Keratinocyte (primary cell): ENCODE results near the gene RNF44. TPM values are rescaled to one million over a fixed set of nuclear protein-coding genes. Genes with fewer than 3 reads are reported as not detected.

ENCODE experiments used
- DNase-seq: peaks from one replicate; pipeline ENCODE4 v3.0.0-alpha.2; 2011; ENCODE audit warnings: low read depth, missing footprints, low spot score
- FAIRE-seq: peaks from 2 replicates; lab custom pipeline; 2011; peaks lifted over from hg19 to GRCh38; lab: Jason Lieb, UNC
- H2AFZ ChIP-seq: 2 replicates; pipeline ENCODE4 v1.6.0; 2012; ENCODE audit warnings: low read length, control low read depth, inconsistent platforms; ENCODE audit not compliant: control insufficient read depth
- H3K27ac ChIP-seq: 2 replicates; pipeline ENCODE4 v1.5.1; 2011; ENCODE audit warnings: low read length; ENCODE audit not compliant: control insufficient read depth, insufficient read depth
- H3K27me3 ChIP-seq: 3 replicates; pipeline ENCODE4 v1.6.0; 2011; ENCODE audit warnings: low read length; ENCODE audit not compliant: control insufficient read depth, insufficient read depth; ENCODE audit errors: extremely low read depth
- H3K36me3 ChIP-seq, 2 experiments: 2 replicates in 1 of 2; 3 replicates in 1 of 2; pipeline ENCODE4 v1.5.1; 2011; ENCODE audit warnings: low read length in 2 of 2, mild to moderate bottlenecking in 1 of 2; ENCODE audit not compliant: control insufficient read depth in 2 of 2, insufficient read depth in 2 of 2; ENCODE audit errors: extremely low read depth in 1 of 2
- H3K4me1 ChIP-seq: 3 replicates; pipeline ENCODE4 v1.5.1; 2011; ENCODE audit warnings: low read length; ENCODE audit not compliant: control insufficient read depth, insufficient read depth; ENCODE audit errors: extremely low read depth
- H3K4me2 ChIP-seq: 3 replicates; pipeline ENCODE4 v1.6.0; 2011; ENCODE audit warnings: low read depth, low read length; ENCODE audit not compliant: control insufficient read depth, insufficient read depth; ENCODE audit errors: extremely low read depth
- H3K4me3 ChIP-seq, 3 experiments: fragments of 200-600 bp in 1 of 3; sonication (generic) in 1 of 3; 2 replicates in 2 of 3; 3 replicates in 1 of 3; pipeline ENCODE4 v1.5.1; 2011 to 2016; ENCODE audit warnings: low read length in 3 of 3, mild to moderate bottlenecking in 3 of 3, control low read depth in 2 of 3, inconsistent platforms in 1 of 3, low read depth in 1 of 3, mixed read lengths in 1 of 3, mixed run types in 1 of 3, moderate library complexity in 1 of 3; ENCODE audit not compliant: control insufficient read depth in 2 of 3, insufficient read depth in 2 of 3; ENCODE audit errors: extremely low read depth in 1 of 3
- H3K79me2 ChIP-seq: 2 replicates; pipeline ENCODE4 v1.6.0; 2012; ENCODE audit warnings: low read length; ENCODE audit not compliant: control insufficient read depth, insufficient read depth
- H3K9ac ChIP-seq: 3 replicates; pipeline ENCODE4 v1.6.0; 2011; ENCODE audit warnings: low read length; ENCODE audit not compliant: control insufficient read depth, insufficient read depth; ENCODE audit errors: extremely low read depth
- H3K9me1 ChIP-seq: 3 replicates; pipeline ENCODE4 v1.6.0; 2011; ENCODE audit warnings: low read length; ENCODE audit not compliant: control insufficient read depth, insufficient read depth; ENCODE audit errors: extremely low read depth
- H3K9me3 ChIP-seq: 2 replicates; pipeline ENCODE4 v1.5.1; 2012; ENCODE audit warnings: low read depth, low read length; ENCODE audit not compliant: control insufficient read depth
- H4K20me1 ChIP-seq: 3 replicates; pipeline ENCODE4 v1.6.0; 2011; ENCODE audit warnings: low read length; ENCODE audit not compliant: control insufficient read depth, insufficient read depth; ENCODE audit errors: extremely low read depth
- CTCF ChIP-seq, 3 experiments: IDR thresholded peaks in 1 of 3; conservative IDR thresholded peaks in 1 of 3; optimal IDR thresholded peaks in 1 of 3; 2 replicates in 2 of 3; 3 replicates in 1 of 3; pipeline versions ENCODE3 to v1.5.1; 2011; ENCODE audit warnings: low read length in 3 of 3, mild to moderate bottlenecking in 3 of 3, moderate library complexity in 2 of 3, control low read depth in 1 of 3, inconsistent platforms in 1 of 3; ENCODE audit not compliant: insufficient read depth in 2 of 3; ENCODE audit errors: extremely low read depth in 1 of 3
- EZH2 ChIP-seq: IDR thresholded peaks from one replicate; pipeline ENCODE4 v1.6.1; 2012; ENCODE audit warnings: inconsistent platforms, mild to moderate bottlenecking, low read length, moderate library complexity
- dilution Hi-C: fragments of 300-500 bp; cut with MboI; formaldehyde crosslinking; loops from one replicate; pipeline ENCODE4 v1.7.0; 2020; ENCODE audit warnings: low sequenced_read_pairs; ENCODE audit not compliant: extremely low pct_ligation_motif_present
- polyA plus RNA-seq, 5 experiments: library from polyadenylated mRNA; depleted of rRNA in 3 of 5; stranded (reverse) in 3 of 5; stranded (forward) in 1 of 5; unstranded in 1 of 5; fragments of >200 nt; gene quantifications; 1 replicate in 1 of 5; 2 replicates in 3 of 5; 3 replicates in 1 of 5; pipeline versions ENCODE4 v1.2.1 to v1.2.3, GENCODE V29; 2011 to 2012; ENCODE audit warnings: missing spikeins in 2 of 5, low read depth in 1 of 5, low replicate concordance in 1 of 5

The RNF44 gene
- polyA plus RNA-seq, 1 donor (not counting 4 experiments of a cell fraction or from before 2014, with no cell fraction given) = 5.3 TPM

GRCh38 chr5:176574297-176574591 is 37.0 kb upstream of the RNF44 start:
- TF ChIP-seq CTCF (optimal IDR thresholded peaks at IDR 0.05 in 1 of 3, IDR thresholded peaks at IDR 0.05 in 1 of 3, conservative IDR thresholded peaks at IDR 0.05 in 1 of 3; ENCODE audit: extremely low read depth in 1 of 3, insufficient read depth in 2 of 3, low read length in 3 of 3) = peak in 1 of 3 experiments; percentile 6
- TF ChIP-seq EZH2 = no peak
- Histone ChIP-seq H3K9ac (no peak overlapping the region), H3K4me1 (no peaks in the 10 kb centered on the region), H3K9me1 (no peaks in the 10 kb centered on the region), H4K20me1 (no peaks in the 10 kb centered on the region), H3K79me2 (no peaks in the 10 kb centered on the region), H2AFZ (no peak overlapping the region), H3K27me3 (no peaks in the 10 kb centered on the region), H3K4me2 (no peak overlapping the region), H3K9me3 (no peaks in the 10 kb centered on the region), H3K36me3 (no peaks in the 10 kb centered on the region), H3K27ac (no peak overlapping the region), H3K4me3 (no peak overlapping the region)
- dilution Hi-C loops = no loop called here
- no peak for FAIRE-seq
- no peak for DNase-seq

- Histone ChIP-seq H3K9me1 (no peaks in the 10 kb centered on the region), H4K20me1 (no peaks in the 10 kb centered on the region), H3K9me3 (no peaks in the 10 kb centered on the region), H3K9ac (no peak overlapping the region), H3K4me2 (no peak overlapping the region), H3K79me2 (no peaks in the 10 kb centered on the region), H2AFZ (no peak overlapping the region), H3K27me3 (no peaks in the 10 kb centered on the region), H3K27ac (no peak overlapping the region), H3K4me3 (no peak overlapping the region), H3K36me3 (no peaks in the 10 kb centered on the region), H3K4me1 (no peaks in the 10 kb centered on the region)
- TF ChIP-seq CTCF (optimal IDR thresholded peaks at IDR 0.05 in 1 of 3, IDR thresholded peaks at IDR 0.05 in 1 of 3, conservative IDR thresholded peaks at IDR 0.05 in 1 of 3; ENCODE audit: extremely low read depth in 1 of 3, insufficient read depth in 2 of 3, low read length in 3 of 3) (peak; percentile 81 to 96 (median 89)), EZH2 (no peak)
- dilution Hi-C loops = no loop called here
- FAIRE-seq (peak; percentile 76), DNase-seq (no peak)
Observed at GRCh38 chr5:176573564-176574296, 36.5 kb upstream of the RNF44 start.
